Neutrophil (primary cell): Measurements from ENCODE around the gene UNKL.

Experiments
- H3K27ac ChIP-seq: fragments of 200-600 bp; sonication (generic); 2 replicates; pipeline ENCODE4 v1.5.1; 2016; ENCODE audit warnings: mild to moderate bottlenecking, moderate library complexity
- H3K27me3 ChIP-seq: fragments of 200-600 bp; sonication (generic); 2 replicates; pipeline ENCODE4 v1.6.0; 2016; ENCODE audit warnings: mild to moderate bottlenecking
- H3K36me3 ChIP-seq: fragments of 200-600 bp; sonication (generic); 2 replicates; pipeline ENCODE4 v1.5.1; 2017
- H3K4me1 ChIP-seq, 2 experiments: fragments of 200-600 bp in 1 of 2; sonication (generic) in 1 of 2; 1 replicate in 1 of 2; 2 replicates in 1 of 2; pipeline versions ENCODE4 v1.5.1 to v1.6.1; 2013 to 2016; ENCODE audit warnings: low read depth in 1 of 2, low read length in 1 of 2, mild to moderate bottlenecking in 1 of 2, moderate library complexity in 1 of 2; ENCODE audit not compliant: control insufficient read depth in 1 of 2, insufficient read depth in 1 of 2
- H3K4me3 ChIP-seq, 2 experiments: fragments of 200-600 bp in 1 of 2; sonication (generic) in 1 of 2; 1 replicate in 1 of 2; 2 replicates in 1 of 2; pipeline ENCODE4 v1.5.1; 2013 to 2016; ENCODE audit warnings: low read depth in 1 of 2, low read length in 1 of 2, mild to moderate bottlenecking in 1 of 2, moderate library complexity in 1 of 2
- H3K9me3 ChIP-seq: fragments of 200-600 bp; sonication (generic); 2 replicates; pipeline ENCODE4 v1.5.1; 2016
- TF ChIP-seq, protein P1 (sequence below): fragments of 200-600 bp; sonication (generic); IDR thresholded peaks from 2 replicates; pipeline ENCODE4 v1.5.1; 2016; ENCODE audit warnings: antibody characterized with exemption

The UNKL gene

DNA sequence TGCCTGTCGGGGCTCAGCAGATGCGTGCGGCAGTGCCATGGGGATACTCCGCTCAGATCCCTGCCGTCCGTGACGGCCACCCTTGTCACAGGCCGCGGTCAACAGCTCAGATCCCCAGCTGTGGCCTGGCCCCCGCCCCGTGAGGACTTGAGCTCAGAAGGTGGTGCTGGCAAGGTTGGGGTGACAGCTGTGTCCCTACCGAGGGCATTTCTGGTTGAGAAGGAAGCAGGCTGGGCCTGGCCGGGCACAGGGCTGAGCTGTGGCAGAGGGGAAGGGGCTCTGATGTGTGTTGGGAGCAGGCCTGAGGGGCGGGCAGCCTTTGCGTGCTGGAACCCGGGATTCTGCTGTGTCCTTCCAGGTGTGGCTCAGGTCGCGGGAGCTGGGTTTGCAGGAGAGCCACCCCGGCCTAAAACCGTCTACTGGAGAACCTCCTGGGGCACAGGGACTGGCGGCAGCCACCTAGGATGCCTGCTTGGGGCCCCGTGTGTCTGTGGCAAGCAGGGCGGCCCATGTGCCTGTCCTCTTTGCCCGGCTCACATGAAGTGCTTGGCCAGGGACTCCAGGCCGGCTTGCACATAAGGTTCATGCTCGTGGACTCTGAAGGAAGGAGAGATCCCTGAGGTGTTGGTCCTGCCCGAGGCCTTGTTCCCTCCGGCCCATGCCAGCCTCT is 100.0 kb downstream of the UNKL start:
- Histone ChIP-seq H3K36me3 (peaks cover 70% of the 10 kb centered on the region), H3K4me1 (peaks cover 24 to 27% of the 10 kb centered on the region in 2 experiments), H3K27ac (no peak overlapping the region), H3K27me3 (no peaks in the 10 kb centered on the region), H3K4me3 (no peak overlapping the region), H3K9me3 (no peaks in the 10 kb centered on the region)
- TF ChIP-seq, protein P1, sequence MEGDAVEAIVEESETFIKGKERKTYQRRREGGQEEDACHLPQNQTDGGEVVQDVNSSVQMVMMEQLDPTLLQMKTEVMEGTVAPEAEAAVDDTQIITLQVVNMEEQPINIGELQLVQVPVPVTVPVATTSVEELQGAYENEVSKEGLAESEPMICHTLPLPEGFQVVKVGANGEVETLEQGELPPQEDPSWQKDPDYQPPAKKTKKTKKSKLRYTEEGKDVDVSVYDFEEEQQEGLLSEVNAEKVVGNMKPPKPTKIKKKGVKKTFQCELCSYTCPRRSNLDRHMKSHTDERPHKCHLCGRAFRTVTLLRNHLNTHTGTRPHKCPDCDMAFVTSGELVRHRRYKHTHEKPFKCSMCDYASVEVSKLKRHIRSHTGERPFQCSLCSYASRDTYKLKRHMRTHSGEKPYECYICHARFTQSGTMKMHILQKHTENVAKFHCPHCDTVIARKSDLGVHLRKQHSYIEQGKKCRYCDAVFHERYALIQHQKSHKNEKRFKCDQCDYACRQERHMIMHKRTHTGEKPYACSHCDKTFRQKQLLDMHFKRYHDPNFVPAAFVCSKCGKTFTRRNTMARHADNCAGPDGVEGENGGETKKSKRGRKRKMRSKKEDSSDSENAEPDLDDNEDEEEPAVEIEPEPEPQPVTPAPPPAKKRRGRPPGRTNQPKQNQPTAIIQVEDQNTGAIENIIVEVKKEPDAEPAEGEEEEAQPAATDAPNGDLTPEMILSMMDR = no peak

DNA sequence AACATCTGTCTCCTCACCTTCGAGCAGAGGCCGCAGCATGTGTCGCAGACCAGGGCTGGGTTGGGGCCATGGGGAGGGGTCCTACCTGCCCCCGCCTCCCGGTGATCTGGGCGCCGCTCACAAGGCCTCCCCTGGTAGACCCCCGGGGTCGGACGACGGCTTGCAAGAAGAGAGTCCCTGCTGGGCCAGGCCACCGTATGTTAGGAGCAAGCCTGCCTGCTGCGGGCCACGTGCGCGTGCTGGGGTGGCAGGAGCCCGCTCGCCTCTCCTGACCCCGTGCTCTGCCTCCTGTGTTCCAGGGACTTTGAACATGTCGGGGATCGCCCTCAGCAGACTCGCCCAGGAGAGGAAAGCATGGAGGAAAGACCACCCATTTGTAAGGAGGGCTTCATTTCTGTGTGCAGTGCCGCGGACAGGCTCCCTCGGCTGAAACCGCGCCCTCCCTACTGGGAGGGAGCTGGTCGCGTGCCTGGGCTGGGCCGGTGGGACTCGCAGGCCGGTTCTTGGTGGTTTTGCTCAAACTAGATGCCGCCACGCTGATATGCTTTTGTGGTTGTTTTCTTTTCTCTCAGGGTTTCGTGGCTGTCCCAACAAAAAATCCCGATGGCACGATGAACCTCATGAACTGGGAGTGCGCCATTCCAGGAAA is 100.7 kb downstream of the UNKL start:
- H3K36me3 ChIP-seq = peaks cover 63% of the 10 kb centered on the region
- H3K27ac ChIP-seq = no peak overlapping the region
- H3K27me3 ChIP-seq = no peaks in the 10 kb centered on the region
- TF ChIP-seq, protein P1 = no peak
- H3K4me1 ChIP-seq = peaks cover 24 to 30% of the 10 kb centered on the region in 2 experiments
- no peak overlapping the region for H3K4me3 ChIP-seq
- no peaks in the 10 kb centered on the region for H3K9me3 ChIP-seq
